HCT116 (cell line): ENCODE results near the gene FAM240B. TPM values are rescaled to one million over a fixed set of nuclear protein-coding genes. Genes with fewer than 3 reads are reported as not detected.

Experiments used
- ATAC-seq: fragments of 200-7000 bp; cut with Tn5 transposase; 2 replicates; pipeline ENCODE4 v1.9.1; 2020; ENCODE audit warnings: mild to moderate bottlenecking, moderate library complexity
- BruUV-seq: library from RNA; stranded (reverse); fragments of 400-500 nt; replicated peaks from 2 replicates; lab custom pipeline; 2021; lab: Mats Ljungman, UMichigan
- CTCF ChIA-PET: fragments of 300-600 bp; sonication (Branson Sonifier 250); formaldehyde crosslinking; loops from one replicate; lab custom pipeline; 2021; ENCODE audit warnings: antibody characterized with exemption; lab: Charles Lee
- POLR2A ChIA-PET: fragments of 300-600, 350-600 bp; sonication (Branson Sonifier 250); formaldehyde crosslinking; loops from one replicate; lab custom pipeline; 2021; ENCODE audit warnings: antibody characterized with exemption; lab: Charles Lee
- RAD21 ChIA-PET, 2 experiments: fragments of 300-600 bp; sonication (Branson Sonifier 250); formaldehyde crosslinking; loops; one replicate each; lab custom pipeline; 2023; ENCODE audit warnings: low total read pairs in 2 of 2; ENCODE audit not compliant: uncharacterized antibody in 2 of 2, unreplicated experiment in 2 of 2, low non-redundant PET in 1 of 2; lab: Charles Lee
- DNase-seq: peaks from one replicate; pipeline ENCODE4 v3.0.0-alpha.2; 2010; ENCODE audit warnings: low read depth, low spot score
- H2AFZ ChIP-seq: fragments of 200-600 bp; shearing (Covaris generic), sonication (generic); 2 replicates; pipeline ENCODE4 v1.6.1; 2017; ENCODE audit warnings: low read depth, mixed run types, mixed read lengths, antibody characterized with exemption, low read length; ENCODE audit not compliant: poor library complexity, severe bottlenecking
- H3K27ac ChIP-seq: 2 replicates; pipeline ENCODE4 v1.5.1; 2012; ENCODE audit warnings: low read depth, low read length
- H3K27me3 ChIP-seq: fragments of 200-600 bp; sonication (generic); 2 replicates; pipeline ENCODE4 v1.6.1; 2016; ENCODE audit warnings: mixed run types, low read length, mixed read lengths; ENCODE audit not compliant: insufficient read depth
- H3K36me3 ChIP-seq, 2 experiments: fragments of 200-500 bp in 1 of 2; fragments of 200-600 bp in 1 of 2; sonication (Bioruptor generic) in 1 of 2; sonication (generic) in 1 of 2; 2 replicates each; pipeline versions ENCODE4 v1.5.1 to v1.6.1; 2014 to 2016; ENCODE audit warnings: low read length in 2 of 2, inconsistent platforms in 1 of 2, mixed read lengths in 1 of 2, mixed run types in 1 of 2; ENCODE audit not compliant: insufficient read depth in 2 of 2, control insufficient read depth in 1 of 2
- H3K4me1 ChIP-seq, 2 experiments: fragments of 200-600 bp in 1 of 2; sonication (generic) in 1 of 2; 2 replicates each; pipeline versions ENCODE4 v1.5.1 to v1.6.1; 2012 to 2017; ENCODE audit warnings: low read length in 2 of 2, inconsistent platforms in 1 of 2, mild to moderate bottlenecking in 1 of 2, mixed read lengths in 1 of 2, mixed run types in 1 of 2, moderate library complexity in 1 of 2; ENCODE audit not compliant: insufficient read depth in 2 of 2, control insufficient read depth in 1 of 2
- H3K4me2 ChIP-seq: fragments of 200-600 bp; sonication (generic); 2 replicates; pipeline ENCODE4 v1.6.1; 2017; ENCODE audit warnings: mixed run types, low read length, mixed read lengths
- H3K4me3 ChIP-seq, 2 experiments: fragments of 200-600 bp in 1 of 2; sonication (generic) in 1 of 2; replicated peaks in 1 of 2; 2 replicates each; pipeline ENCODE4 v1.5.1; 2011 to 2016; ENCODE audit warnings: low read length in 2 of 2, control low read depth in 1 of 2, low read depth in 1 of 2, mild to moderate bottlenecking in 1 of 2, mixed read lengths in 1 of 2, mixed run types in 1 of 2
- H3K79me2 ChIP-seq: fragments of 200-600 bp; sonication (generic); 2 replicates; pipeline ENCODE4 v1.6.1; 2017; ENCODE audit warnings: mild to moderate bottlenecking, mixed run types, low read length, moderate library complexity, mixed read lengths; ENCODE audit not compliant: insufficient read depth
- H3K9ac ChIP-seq: fragments of 200-600 bp; sonication (generic); 2 replicates; pipeline ENCODE4 v1.6.1; 2016; ENCODE audit warnings: low read length, mixed read lengths
- H3K9me2 ChIP-seq: fragments of 200-600 bp; sonication (generic), shearing (Covaris generic); 2 replicates; pipeline ENCODE4 v1.6.1; 2017; ENCODE audit warnings: mixed run types, mild to moderate bottlenecking, moderate library complexity; ENCODE audit not compliant: insufficient read depth
- H3K9me3 ChIP-seq, 2 experiments: fragments of 200-500 bp in 1 of 2; fragments of 200-600 bp in 1 of 2; sonication (Bioruptor generic) in 1 of 2; sonication (generic) in 1 of 2; 2 replicates each; pipeline ENCODE4 v1.6.1; 2014 to 2017; ENCODE audit warnings: low read length in 2 of 2, mixed read lengths in 2 of 2, inconsistent platforms in 1 of 2, low read depth in 1 of 2, mild to moderate bottlenecking in 1 of 2, mixed run types in 1 of 2, moderate library complexity in 1 of 2; ENCODE audit not compliant: control insufficient read depth in 1 of 2, insufficient read depth in 1 of 2
- H4K20me1 ChIP-seq: fragments of 200-600 bp; sonication (generic), shearing (Covaris generic); 2 replicates; pipeline ENCODE4 v1.6.1; 2017; ENCODE audit warnings: mixed run types, mild to moderate bottlenecking, moderate library complexity; ENCODE audit not compliant: insufficient read depth
- CBX3 ChIP-seq: IDR thresholded peaks from 2 replicates; pipeline ENCODE4 v1.6.1; 2012; ENCODE audit warnings: low read depth
- CEBPB ChIP-seq: IDR thresholded peaks from 2 replicates; pipeline ENCODE4 v1.6.1; 2012; ENCODE audit warnings: low read depth
- CTCF ChIP-seq, 3 experiments: fragments of 200-600 bp in 1 of 3; sonication (generic) in 1 of 3; IDR thresholded peaks in 2 of 3; conservative IDR thresholded peaks in 1 of 3; 2 replicates each; pipeline ENCODE4 v1.5.1; 2012 to 2017; ENCODE audit warnings: low read depth in 2 of 3, low read length in 2 of 3, antibody characterized with exemption in 1 of 3, borderline replicate concordance in 1 of 3, control low read depth in 1 of 3, mild to moderate bottlenecking in 1 of 3, mixed read lengths in 1 of 3, mixed run types in 1 of 3, moderate library complexity in 1 of 3; ENCODE audit not compliant: insufficient read depth in 1 of 3
- EGR1 ChIP-seq: IDR thresholded peaks from 2 replicates; pipeline ENCODE4 v1.6.1; 2012; ENCODE audit warnings: low read depth
- ELF1 ChIP-seq: IDR thresholded peaks from 2 replicates; pipeline ENCODE4 v1.6.1; 2012; ENCODE audit warnings: low read depth, borderline replicate concordance
- EZH2 ChIP-seq: fragments of 200-600 bp; sonication (generic); IDR thresholded peaks from 2 replicates; pipeline ENCODE4 v1.6.1; 2017; ENCODE audit warnings: antibody characterized with exemption, mixed run types
- EZH2phosphoT487 ChIP-seq: fragments of 200-600 bp; IDR thresholded peaks from 2 replicates; pipeline ENCODE4 v1.6.1; 2018; ENCODE audit warnings: antibody characterized with exemption, borderline replicate concordance
- FOSL1 ChIP-seq: IDR thresholded peaks from 2 replicates; pipeline ENCODE4 v1.6.1; 2012; ENCODE audit warnings: low read depth
- JUND ChIP-seq: IDR thresholded peaks from 2 replicates; pipeline ENCODE4 v1.6.1; 2012
- POLR2A ChIP-seq: IDR thresholded peaks from 2 replicates; pipeline ENCODE4 v1.7.0; 2011; ENCODE audit warnings: borderline replicate concordance; ENCODE audit not compliant: insufficient read depth, insufficient read length; ENCODE audit errors: extremely low read depth
- POLR2AphosphoS5 ChIP-seq: IDR thresholded peaks from 2 replicates; pipeline ENCODE4 v1.6.1; 2011; ENCODE audit warnings: mild to moderate bottlenecking, low read depth, low read length, moderate library complexity
- SRF ChIP-seq: IDR thresholded peaks from 2 replicates; pipeline ENCODE4 v1.6.1; 2012; ENCODE audit warnings: low read depth
- TCF7L2 ChIP-seq: IDR thresholded peaks from 2 replicates; pipeline ENCODE4 v1.7.0; 2011; ENCODE audit warnings: borderline replicate concordance, inconsistent platforms; ENCODE audit not compliant: insufficient read depth, insufficient read length; ENCODE audit errors: extremely low read depth
- ZBTB33 ChIP-seq: IDR thresholded peaks from 2 replicates; pipeline ENCODE4 v1.6.1; 2011; ENCODE audit warnings: mild to moderate bottlenecking, low read length, moderate library complexity; ENCODE audit not compliant: insufficient replicate concordance; ENCODE audit errors: extremely low read depth
- ZFX ChIP-seq: fragments of 450-650 bp; IDR thresholded peaks from 2 replicates; pipeline ENCODE4 v1.6.1; 2017
- ZNF274 ChIP-seq: fragments of 200-500 bp; sonication (Bioruptor generic); IDR thresholded peaks from 2 replicates; pipeline ENCODE4 v1.6.1; 2014; ENCODE audit warnings: mild to moderate bottlenecking, low read depth, low read length, inconsistent platforms
- intact Hi-C: fragments of 100-400 bp; cut with micrococcal nuclease; formaldehyde crosslinking; loops from 2 replicates; pipeline ENCODE4 v1.10.0; 2022
- total RNA-seq: library from RNA; stranded (reverse); gene quantifications from one replicate; pipeline ENCODE4 v1.2.1, GENCODE V29; 2021; ENCODE audit not compliant: unreplicated experiment
- TF ChIP-seq, protein P1 (sequence below): IDR thresholded peaks from 2 replicates; pipeline ENCODE4 v1.6.1; 2012
- TF ChIP-seq, protein P2 (sequence below): IDR thresholded peaks from 2 replicates; pipeline ENCODE4 v1.6.1; 2012

The FAM240B gene
- total RNA-seq, 1 experiment from 2014 or later: not detected

GRCh38 chr9:38747941-38748340 is 28.0 kb upstream of the FAM240B start:
- Histone ChIP-seq H2AFZ (no peak overlapping the region), H3K79me2 (no peaks in the 10 kb centered on the region), H3K9me2 (no peaks in the 10 kb centered on the region), H4K20me1 (no peaks in the 10 kb centered on the region), H3K4me1 (no peaks in the 10 kb centered on the region), H3K9me3 (no peaks in the 10 kb centered on the region), H3K27ac (no peak overlapping the region), H3K9ac (no peak overlapping the region), H3K4me2 (no peak overlapping the region), H3K36me3 (no peaks in the 10 kb centered on the region), H3K4me3 (no peak overlapping the region), H3K27me3 (no peaks in the 10 kb centered on the region; the same call in 1 of the 2 replicates)
- DNase-seq (no peak), ATAC-seq (no peak)
- BruUV-seq: no TSS peak
- ChIA-PET RAD21 (no interaction called here), CTCF (no interaction called here), POLR2A (no interaction called here)
- intact Hi-C loops: no loop called here
- TF ChIP-seq EGR1 (no peak), EZH2phosphoT487 (no peak), SRF (no peak), ZFX (no peak), FOSL1 (no peak), POLR2A (no peak), ZNF274 (no peak), JUND (no peak), EZH2 (no peak), TCF7L2 (no peak), CEBPB (no peak), CBX3 (no peak), ELF1 (no peak), POLR2AphosphoS5 (no peak), CTCF (IDR thresholded peaks at IDR 0.05 in 2 of 3, conservative IDR thresholded peaks at IDR 0.05 in 1 of 3; ENCODE audit: borderline replicate concordance in 1 of 3, insufficient read depth in 1 of 3, low read depth in 2 of 3, low read length in 2 of 3) (no peak), ZBTB33 (no peak)
- TF ChIP-seq, protein P1, sequence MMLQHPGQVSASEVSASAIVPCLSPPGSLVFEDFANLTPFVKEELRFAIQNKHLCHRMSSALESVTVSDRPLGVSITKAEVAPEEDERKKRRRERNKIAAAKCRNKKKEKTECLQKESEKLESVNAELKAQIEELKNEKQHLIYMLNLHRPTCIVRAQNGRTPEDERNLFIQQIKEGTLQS: no peak
- TF ChIP-seq, protein P2, sequence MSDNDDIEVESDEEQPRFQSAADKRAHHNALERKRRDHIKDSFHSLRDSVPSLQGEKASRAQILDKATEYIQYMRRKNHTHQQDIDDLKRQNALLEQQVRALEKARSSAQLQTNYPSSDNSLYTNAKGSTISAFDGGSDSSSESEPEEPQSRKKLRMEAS: no peak
- TF ChIP-seq, all 23 proteins: peak for 0
